H1 (cell line): ENCODE data around the gene FSTL4. TPM values are rescaled to one million over a fixed set of nuclear protein-coding genes. Genes with fewer than 3 reads are reported as not detected.
A peak's percentile ranks its signal among the peaks of the same experiment; 100 is the strongest.

Source experiments
- CTCF ChIA-PET: fragments of 300-600 bp; sonication (Branson Sonifier 250); formaldehyde crosslinking; loops from one replicate; lab custom pipeline; 2021; ENCODE audit not compliant: partially characterized antibody; lab: Charles Lee
- POLR2A ChIA-PET: fragments of 300-600 bp; sonication (Branson Sonifier 250); formaldehyde crosslinking; loops from one replicate; lab custom pipeline; 2021; ENCODE audit warnings: inconsistent platforms; ENCODE audit not compliant: partially characterized antibody; lab: Charles Lee
- DNase-seq, 2 experiments: peaks; one replicate each; pipeline versions ENCODE4 v3.0.0 to v3.0.0-alpha.2; 2010 to 2022; ENCODE audit warnings: low spot score in 2 of 2, low read depth in 1 of 2, mixed read lengths in 1 of 2
- FAIRE-seq: peaks from 2 replicates; lab custom pipeline; 2011; peaks lifted over from hg19 to GRCh38; lab: Jason Lieb, UNC
- H2AFZ ChIP-seq: 2 replicates; pipeline ENCODE4 v1.8.1; 2012; ENCODE audit warnings: low read length, inconsistent platforms
- H2AK5ac ChIP-seq: 2 replicates; pipeline ENCODE4 v1.6.1; 2013; ENCODE audit warnings: low read depth, low read length
- H2BK120ac ChIP-seq: replicated peaks from 2 replicates; pipeline ENCODE3; 2013; ENCODE audit warnings: low read depth, low read length, inconsistent platforms
- H2BK12ac ChIP-seq: 2 replicates; pipeline ENCODE4 v1.6.1; 2013; ENCODE audit warnings: low read depth, low read length
- H2BK15ac ChIP-seq: 2 replicates; pipeline ENCODE4 v1.6.1; 2013; ENCODE audit warnings: low read length
- H2BK20ac ChIP-seq: 2 replicates; pipeline ENCODE4 v1.6.1; 2013; ENCODE audit warnings: low read length
- H2BK5ac ChIP-seq: 2 replicates; pipeline ENCODE4 v1.6.1; 2013; ENCODE audit warnings: low read depth, low read length
- H3K14ac ChIP-seq: 2 replicates; pipeline ENCODE4 v1.6.1; 2013; ENCODE audit warnings: inconsistent platforms; ENCODE audit not compliant: insufficient read length
- H3K18ac ChIP-seq: 2 replicates; pipeline ENCODE4 v1.6.1; 2013; ENCODE audit warnings: low read length; ENCODE audit errors: extremely low read depth
- H3K23ac ChIP-seq: 2 replicates; pipeline ENCODE4 v1.6.1; 2013; ENCODE audit warnings: inconsistent platforms; ENCODE audit not compliant: insufficient read length
- H3K23me2 ChIP-seq: 2 replicates; pipeline ENCODE4 v1.6.1; 2013; ENCODE audit warnings: low read depth, low read length
- H3K27ac ChIP-seq: 2 replicates; pipeline ENCODE4 v1.6.1; 2011; ENCODE audit warnings: low read depth, low read length, inconsistent platforms
- H3K27me3 ChIP-seq, 4 experiments: replicated peaks in 1 of 4; 1 replicate in 1 of 4; 2 replicates in 3 of 4; pipeline versions ENCODE4 v1.6.1 to v1.8.1; 2011 to 2013; ENCODE audit warnings: low read length in 3 of 4, mild to moderate bottlenecking in 3 of 4, inconsistent platforms in 2 of 4, mixed read lengths in 2 of 4, moderate library complexity in 1 of 4; ENCODE audit not compliant: control insufficient read depth in 3 of 4, insufficient read depth in 3 of 4; ENCODE audit errors: extremely low read depth in 1 of 4
- H3K36me3 ChIP-seq, 4 experiments: 2 replicates each; pipeline versions ENCODE4 v1.6.1 to v1.8.1; 2011 to 2013; ENCODE audit warnings: mild to moderate bottlenecking in 4 of 4, low read length in 3 of 4, moderate library complexity in 2 of 4, control low read depth in 1 of 4, inconsistent platforms in 1 of 4; ENCODE audit not compliant: insufficient read depth in 4 of 4, control insufficient read depth in 2 of 4
- H3K4ac ChIP-seq: replicated peaks from 2 replicates; pipeline ENCODE3; 2013; ENCODE audit warnings: low read length, low read depth, mixed read lengths, inconsistent platforms; ENCODE audit not compliant: insufficient read length
- H3K4me1 ChIP-seq, 4 experiments: replicated peaks in 1 of 4; 1 replicate in 1 of 4; 2 replicates in 3 of 4; pipeline versions ENCODE4 v1.6.1 to v1.8.1; 2011 to 2013; ENCODE audit warnings: low read length in 3 of 4, inconsistent platforms in 2 of 4, mixed read lengths in 1 of 4; ENCODE audit not compliant: insufficient read depth in 4 of 4, control insufficient read depth in 3 of 4
- H3K4me2 ChIP-seq, 2 experiments: 2 replicates each; pipeline versions ENCODE4 v1.6.1 to v1.8.1; 2011 to 2013; ENCODE audit warnings: low read depth in 2 of 2, low read length in 2 of 2, control low read depth in 1 of 2, inconsistent platforms in 1 of 2, mild to moderate bottlenecking in 1 of 2; ENCODE audit not compliant: insufficient read depth in 1 of 2
- H3K4me3 ChIP-seq, 4 experiments: fragments of 200-600, 300-600 bp in 1 of 4; sonication (generic), shearing (Covaris generic), sonication (Bioruptor Twin) in 1 of 4; 2 replicates each; pipeline versions ENCODE4 v1.5.1 to v1.8.1; 2011 to 2016; ENCODE audit warnings: low read length in 4 of 4, low read depth in 3 of 4, control low read depth in 2 of 4, inconsistent platforms in 2 of 4, mild to moderate bottlenecking in 2 of 4, mixed read lengths in 1 of 4, moderate library complexity in 1 of 4; ENCODE audit not compliant: insufficient read depth in 2 of 4; ENCODE audit errors: extremely low read depth in 1 of 4
- H3K56ac ChIP-seq: replicated peaks from 2 replicates; pipeline ENCODE3; 2013; ENCODE audit warnings: low read depth, mild to moderate bottlenecking, mixed read lengths, low read length, inconsistent platforms; ENCODE audit not compliant: insufficient read length
- H3K79me1 ChIP-seq: 2 replicates; pipeline ENCODE4 v1.6.1; 2013; ENCODE audit warnings: low read depth, low read length, control low read depth
- H3K79me2 ChIP-seq, 2 experiments: 2 replicates each; pipeline versions ENCODE4 v1.6.1 to v1.8.1; 2012 to 2013; ENCODE audit warnings: low read length in 2 of 2, mild to moderate bottlenecking in 2 of 2, inconsistent platforms in 1 of 2; ENCODE audit not compliant: insufficient read depth in 2 of 2, control insufficient read depth in 1 of 2
- H3K9ac ChIP-seq, 4 experiments: replicated peaks in 1 of 4; 1 replicate in 1 of 4; 2 replicates in 3 of 4; pipeline versions ENCODE4 v1.6.1 to v1.8.1; 2011 to 2013; ENCODE audit warnings: low read depth in 3 of 4, low read length in 3 of 4, control low read depth in 2 of 4, mild to moderate bottlenecking in 2 of 4, moderate library complexity in 2 of 4, inconsistent platforms in 1 of 4; ENCODE audit errors: extremely low read depth in 1 of 4
- H3K9me3 ChIP-seq, 2 experiments: 2 replicates each; pipeline versions ENCODE4 v1.6.1 to v1.8.1; 2012 to 2013; ENCODE audit warnings: mild to moderate bottlenecking in 2 of 2, moderate library complexity in 2 of 2, control low read depth in 1 of 2, inconsistent platforms in 1 of 2, low read depth in 1 of 2, low read length in 1 of 2, mixed read lengths in 1 of 2; ENCODE audit not compliant: insufficient read depth in 2 of 2
- H4K20me1 ChIP-seq, 2 experiments: replicated peaks in 1 of 2; 2 replicates each; pipeline versions ENCODE3 to v1.8.1; 2011 to 2013; ENCODE audit warnings: inconsistent platforms in 2 of 2, low read length in 2 of 2, mild to moderate bottlenecking in 1 of 2; ENCODE audit not compliant: insufficient read depth in 2 of 2, control insufficient read depth in 1 of 2
- H4K5ac ChIP-seq: 2 replicates; pipeline ENCODE4 v1.6.1; 2013; ENCODE audit warnings: low read length, low read depth, mixed read lengths, inconsistent platforms; ENCODE audit not compliant: insufficient read length
- H4K8ac ChIP-seq: 2 replicates; pipeline ENCODE4 v1.8.0; 2013; ENCODE audit warnings: mild to moderate bottlenecking, moderate library complexity, low read length, inconsistent platforms; ENCODE audit not compliant: insufficient read depth; ENCODE audit errors: extremely low read depth
- H4K91ac ChIP-seq: replicated peaks from 2 replicates; pipeline ENCODE3; 2013; ENCODE audit warnings: low read length, mixed read lengths, inconsistent platforms; ENCODE audit not compliant: insufficient read length
- ASH2L ChIP-seq: fragments of 200-600, 300-600 bp; sonication (generic); IDR thresholded peaks from one replicate; pipeline ENCODE4 v1.7.1; 2017; ENCODE audit warnings: low read length
- ATF3 ChIP-seq: IDR thresholded peaks from 2 replicates; pipeline ENCODE4 v1.6.1; 2011; ENCODE audit warnings: low read depth, mild to moderate bottlenecking, low read length; ENCODE audit not compliant: insufficient read depth
- BACH1 ChIP-seq: IDR thresholded peaks from 2 replicates; pipeline ENCODE4 v1.6.1; 2012; ENCODE audit warnings: low read length, improper control_type of control experiment
- BCL11A ChIP-seq, 2 experiments: IDR thresholded peaks; one replicate each; pipeline ENCODE4 v1.6.1; 2011; ENCODE audit warnings: low read depth in 2 of 2, low read length in 2 of 2, mild to moderate bottlenecking in 2 of 2
- CTBP2 ChIP-seq: IDR thresholded peaks from 2 replicates; pipeline ENCODE4 v1.7.0; 2011; ENCODE audit warnings: borderline replicate concordance, mild to moderate bottlenecking, moderate library complexity, mixed read lengths, low read length; ENCODE audit not compliant: insufficient read depth, insufficient read length
- HDAC2 ChIP-seq, 2 experiments: fragments of 300-600 bp in 1 of 2; sonication (generic) in 1 of 2; IDR thresholded peaks; 2 replicates each; pipeline ENCODE4 v1.6.1; 2011 to 2012; ENCODE audit warnings: low read depth in 2 of 2, low read length in 2 of 2, mild to moderate bottlenecking in 2 of 2, moderate library complexity in 2 of 2, borderline replicate concordance in 1 of 2, inconsistent platforms in 1 of 2
- JUND ChIP-seq: IDR thresholded peaks from 2 replicates; pipeline ENCODE4 v1.6.1; 2011; ENCODE audit warnings: mild to moderate bottlenecking, improper control_type of control experiment, low read length
- KDM4A ChIP-seq: IDR thresholded peaks from one replicate; pipeline ENCODE4 v1.7.1; 2012; ENCODE audit warnings: low read depth, mild to moderate bottlenecking, moderate library complexity, low read length, inconsistent platforms; ENCODE audit not compliant: severe bottlenecking
- MAFK ChIP-seq: IDR thresholded peaks from 2 replicates; pipeline ENCODE4 v1.6.1; 2012; ENCODE audit warnings: low read depth, mild to moderate bottlenecking, improper control_type of control experiment, low read length
- POU5F1 ChIP-seq: IDR thresholded peaks from 2 replicates; pipeline ENCODE4 v1.6.1; 2011; ENCODE audit warnings: low read depth, mild to moderate bottlenecking, low read length, moderate library complexity
- RXRA ChIP-seq: IDR thresholded peaks from 2 replicates; pipeline ENCODE4 v1.6.1; 2011; ENCODE audit warnings: low read depth, mild to moderate bottlenecking, low read length, moderate library complexity; ENCODE audit not compliant: insufficient read depth
- USF2 ChIP-seq: IDR thresholded peaks from 2 replicates; pipeline ENCODE4 v1.6.1; 2011; ENCODE audit warnings: low read length, improper control_type of control experiment
- WGBS, 2 experiments: shearing (Covaris generic) in 1 of 2; methylation state at CpG; one replicate each; pipeline versions ENCODE4 v1.1.6 to v1.1.7; 2013 to 2015; ENCODE audit warnings: low lambda C conversion rate in 2 of 2, mixed read lengths in 2 of 2, inconsistent platforms in 1 of 2, low coverage in 1 of 2, missing lambda C conversion rate in 1 of 2; ENCODE audit not compliant: insufficient replicate concordance in 2 of 2, insufficient coverage in 1 of 2, insufficient read length in 1 of 2; ENCODE audit errors: extremely low coverage in 1 of 2, missing lambda C conversion rate in 1 of 2; 5-methylcytosine and 5-hydroxymethylcytosine counted together
- polyA plus RNA-seq, 7 experiments: library from polyadenylated mRNA; depleted of rRNA in 3 of 7; stranded (reverse) in 5 of 7; unstranded in 2 of 7; fragments of >200 nt in 5 of 7; fragments of 200-250 nt in 2 of 7; gene quantifications; 1 replicate in 5 of 7; 2 replicates in 1 of 7; 4 replicates in 1 of 7; pipeline versions ENCODE4 v1.2.1 to v1.2.3, GENCODE V29; 2011 to 2013; ENCODE audit warnings: missing spikeins in 2 of 7, mixed read lengths in 2 of 7
- total RNA-seq: library from RNA; stranded (reverse); fragmentation: NEBNext Ultra II Directional; extraction: Animal tissue kit (Norgen Biotek cat#: 25700); gene quantifications from 2 replicates; pipeline ENCODE4 v1.2.1, GENCODE V29; 2021

Gene FSTL4
- total and polyA plus RNA-seq, 2 of the 8 experiments (the other 6 are each of a cell fraction or from before 2014, with no cell fraction given), result 3.1 to 4.1 TPM

DNA sequence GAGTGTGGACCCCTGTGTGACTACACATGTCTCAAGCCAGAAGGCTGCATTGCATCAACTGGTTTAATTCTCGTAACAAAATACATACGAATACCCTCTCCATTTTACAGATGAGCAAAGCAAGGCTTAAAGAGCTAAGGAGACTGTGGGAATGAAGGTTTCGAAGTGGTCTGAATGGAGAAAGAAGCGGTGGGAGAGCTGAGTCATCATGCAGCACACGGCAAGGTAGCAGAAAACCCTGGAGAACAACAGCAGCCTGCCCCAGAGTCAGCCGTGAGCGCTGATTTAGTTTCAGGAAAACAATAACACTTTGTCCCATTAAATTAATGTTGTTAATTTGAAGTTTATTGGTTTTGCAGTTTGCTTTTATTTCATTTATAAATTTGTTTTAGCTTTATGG, 336.7 kb downstream of the FSTL4 start:
- Histone ChIP-seq H3K23me2 (no peaks in the 10 kb centered on the region), H3K23ac (no peak overlapping the region), H3K27ac (no peak overlapping the region), H3K4me1 (no peaks in the 10 kb centered on the region; a peak in 3 of 7 replicates), H3K4ac (no peak overlapping the region), H3K36me3 (no peaks in the 10 kb centered on the region), H3K14ac (no peak overlapping the region), H3K56ac (no peak overlapping the region), H3K9ac (no peak overlapping the region), H2BK120ac (no peak overlapping the region), H3K27me3 (no peaks in the 10 kb centered on the region), H4K20me1 (no peaks in the 10 kb centered on the region), H2AK5ac (no peak overlapping the region), H3K4me3 (no peak overlapping the region), H3K4me2 (no peak overlapping the region), H2BK5ac (no peak overlapping the region), H2BK12ac (no peak overlapping the region), H3K18ac (no peak overlapping the region), H3K79me1 (no peaks in the 10 kb centered on the region), H3K9me3 (peaks cover 9 to 11% of the 10 kb centered on the region in 2 experiments; a peak in 2 of 4 replicates), H2BK20ac (no peak overlapping the region), H4K91ac (no peak overlapping the region), H2AFZ (no peak overlapping the region), H3K79me2 (no peaks in the 10 kb centered on the region), H2BK15ac (no peak overlapping the region), H4K5ac (no peak overlapping the region), H4K8ac (no peak overlapping the region)
- POLR2A ChIA-PET, result no interaction called here
- DNase-seq (no peak), FAIRE-seq (no peak)
- WGBS, 2 experiments, result 87% methylated on average over 7 of the region's 7 CpGs; no CpG with 5 or more reads in 1 of the 2 experiments
- CTCF ChIA-PET, result interaction anchor here (0.6 to 3.3 kb wide), 9 partner anchors 10 to 165 kb away, joined by 3 to 12 read pairs (median 3); no protein-coding TSS in a partner anchor
- TF ChIP-seq JUND, result 0 out of 2 replicates have a peak, but pooled peaks have one; percentile 58
- TF ChIP-seq MAFK, result peak; percentile 55; the same call in 1 of the 2 replicates
- TF ChIP-seq ASH2L, result no peak
- no peak for TF ChIP-seq CTBP2
- no peak for TF ChIP-seq HDAC2 (IDR thresholded peaks at IDR 0.05; ENCODE audit: borderline replicate concordance in 1 of 2, low read depth in 2 of 2, low read length in 2 of 2)
- no peak for TF ChIP-seq BCL11A (IDR thresholded peaks at IDR 0.05; ENCODE audit: low read depth in 2 of 2, low read length in 2 of 2)
- TF ChIP-seq POU5F1, result no peak
- TF ChIP-seq USF2, result no peak
- TF ChIP-seq BACH1, result no peak
- TF ChIP-seq ATF3, result no peak
- no peak for TF ChIP-seq RXRA
- no peak for TF ChIP-seq KDM4A
